ENCODE results near the gene PKD2L2.

Gene PKD2L2

DNA sequence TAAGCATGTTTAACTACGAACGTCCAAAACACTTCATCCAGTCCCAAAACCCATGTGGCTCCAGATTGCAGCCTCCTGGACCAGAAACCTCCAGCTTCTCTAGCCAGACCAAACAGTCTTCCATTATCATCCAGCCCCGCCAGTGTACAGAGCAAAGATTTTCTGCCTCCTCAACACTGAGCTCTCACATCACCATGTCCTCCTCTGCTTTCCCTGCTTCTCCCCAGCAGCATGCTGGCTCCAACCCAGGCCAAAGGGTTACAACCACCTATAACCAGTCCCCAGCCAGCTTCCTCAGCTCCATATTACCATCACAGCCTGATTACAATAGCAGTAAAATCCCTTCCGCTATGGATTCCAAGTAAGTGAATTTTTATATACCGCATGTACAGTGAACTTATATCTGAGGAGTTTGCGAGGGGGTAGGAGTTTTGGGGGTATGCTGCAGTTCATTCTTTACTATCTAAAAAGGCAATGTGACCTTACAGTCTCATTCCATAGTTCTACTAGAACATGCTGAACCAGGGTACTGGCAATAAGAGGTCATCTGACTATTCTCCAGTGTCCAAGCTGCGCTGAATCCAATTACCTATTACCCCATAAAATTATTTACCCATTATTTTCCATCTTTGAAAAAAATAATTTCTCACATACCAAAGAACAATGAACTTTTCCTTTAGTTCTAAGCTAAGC, 18.5 kb upstream of the PKD2L2 start:
- Histone ChIP-seq H3K4me2 (ENCODE audit: insufficient read depth, low read length) (no peak overlapping the region), H3K4me1 (ENCODE audit: insufficient read depth, low read length) (no peaks in the 10 kb centered on the region), H3K27ac (ENCODE audit: low read length) (no peak overlapping the region), H3K9me3 (ENCODE audit: insufficient read depth, low read length, severe bottlenecking) (no peaks in the 10 kb centered on the region), H3K27me3 (ENCODE audit: insufficient read depth, low read length, poor library complexity) (peaks cover 3% of the 10 kb centered on the region), H3K79me2 (ENCODE audit: insufficient read depth, low read length) (no peaks in the 10 kb centered on the region), H4K20me1 (ENCODE audit: insufficient read depth, low read length) (no peaks in the 10 kb centered on the region), H2AFZ (ENCODE audit: low read depth, low read length) (no peak overlapping the region), H3K36me3 (ENCODE audit: insufficient read depth, low read length) (no peaks in the 10 kb centered on the region), H3K9ac (ENCODE audit: low read depth, low read length) (no peak overlapping the region), H3K4me3 (ENCODE audit: low read depth in 1 of 2, low read length in 2 of 2) (no peak overlapping the region)
- ATAC-seq (ENCODE audit: insufficient read depth, low read depth) = no peak
- no peak for DNase-seq
- TF ChIP-seq, protein P1, sequence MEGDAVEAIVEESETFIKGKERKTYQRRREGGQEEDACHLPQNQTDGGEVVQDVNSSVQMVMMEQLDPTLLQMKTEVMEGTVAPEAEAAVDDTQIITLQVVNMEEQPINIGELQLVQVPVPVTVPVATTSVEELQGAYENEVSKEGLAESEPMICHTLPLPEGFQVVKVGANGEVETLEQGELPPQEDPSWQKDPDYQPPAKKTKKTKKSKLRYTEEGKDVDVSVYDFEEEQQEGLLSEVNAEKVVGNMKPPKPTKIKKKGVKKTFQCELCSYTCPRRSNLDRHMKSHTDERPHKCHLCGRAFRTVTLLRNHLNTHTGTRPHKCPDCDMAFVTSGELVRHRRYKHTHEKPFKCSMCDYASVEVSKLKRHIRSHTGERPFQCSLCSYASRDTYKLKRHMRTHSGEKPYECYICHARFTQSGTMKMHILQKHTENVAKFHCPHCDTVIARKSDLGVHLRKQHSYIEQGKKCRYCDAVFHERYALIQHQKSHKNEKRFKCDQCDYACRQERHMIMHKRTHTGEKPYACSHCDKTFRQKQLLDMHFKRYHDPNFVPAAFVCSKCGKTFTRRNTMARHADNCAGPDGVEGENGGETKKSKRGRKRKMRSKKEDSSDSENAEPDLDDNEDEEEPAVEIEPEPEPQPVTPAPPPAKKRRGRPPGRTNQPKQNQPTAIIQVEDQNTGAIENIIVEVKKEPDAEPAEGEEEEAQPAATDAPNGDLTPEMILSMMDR (IDR thresholded peaks at IDR 0.05; ENCODE audit: borderline replicate concordance, extremely low read depth, low read length, poor library complexity, severe bottlenecking) = no peak
- no peak for TF ChIP-seq EZH2 (IDR thresholded peaks at IDR 0.05; ENCODE audit: borderline replicate concordance, low read depth, low read length, severe bottlenecking)

DNA sequence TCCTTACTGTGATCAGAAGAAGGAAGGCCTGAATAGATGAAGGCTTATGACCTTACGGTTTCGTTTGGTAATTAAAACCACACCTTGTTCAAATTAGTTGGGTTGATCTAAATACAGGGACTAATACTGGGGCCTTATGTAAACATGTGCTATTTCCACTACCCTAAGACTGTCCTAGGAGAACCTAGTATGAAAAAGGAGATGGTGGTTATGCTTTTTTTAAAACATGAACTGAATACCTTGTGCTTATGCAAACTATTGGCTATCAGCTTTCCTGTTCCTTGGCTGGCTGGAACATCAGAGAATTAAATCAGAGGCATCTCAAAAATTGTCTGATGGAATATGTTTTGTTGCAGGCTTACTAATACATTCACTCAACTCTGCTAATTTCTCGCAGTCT, 17.7 kb upstream of the PKD2L2 start:
- Histone ChIP-seq H3K9me3 (ENCODE audit: insufficient read depth, low read length, severe bottlenecking) (no peaks in the 10 kb centered on the region), H3K79me2 (ENCODE audit: insufficient read depth, low read length) (no peaks in the 10 kb centered on the region), H3K36me3 (ENCODE audit: insufficient read depth, low read length) (no peaks in the 10 kb centered on the region), H2AFZ (ENCODE audit: low read depth, low read length) (no peak overlapping the region), H3K4me2 (ENCODE audit: insufficient read depth, low read length) (no peak overlapping the region), H3K9ac (ENCODE audit: low read depth, low read length) (no peak overlapping the region), H3K27me3 (ENCODE audit: insufficient read depth, low read length, poor library complexity) (peaks cover 3% of the 10 kb centered on the region), H3K4me1 (ENCODE audit: insufficient read depth, low read length) (no peaks in the 10 kb centered on the region), H3K27ac (ENCODE audit: low read length) (no peak overlapping the region), H4K20me1 (ENCODE audit: insufficient read depth, low read length) (no peaks in the 10 kb centered on the region), H3K4me3 (ENCODE audit: low read depth in 1 of 2, low read length in 2 of 2) (no peak overlapping the region)
- TF ChIP-seq EZH2 (IDR thresholded peaks at IDR 0.05; ENCODE audit: borderline replicate concordance, low read depth, low read length, severe bottlenecking) = no peak
- TF ChIP-seq, protein P1 (IDR thresholded peaks at IDR 0.05; ENCODE audit: borderline replicate concordance, extremely low read depth, low read length, poor library complexity, severe bottlenecking) = no peak
- DNase-seq (no peak), ATAC-seq (ENCODE audit: insufficient read depth, low read depth) (no peak)

- Histone ChIP-seq H3K79me2 (ENCODE audit: insufficient read depth, low read length) (no peaks in the 10 kb centered on the region), H3K27ac (ENCODE audit: low read length) (no peak overlapping the region), H3K9ac (ENCODE audit: low read depth, low read length) (no peak overlapping the region), H3K27me3 (ENCODE audit: insufficient read depth, low read length, poor library complexity) (peaks cover 3% of the 10 kb centered on the region), H2AFZ (ENCODE audit: low read depth, low read length) (no peak overlapping the region), H3K4me3 (ENCODE audit: low read depth in 1 of 2, low read length in 2 of 2) (no peak overlapping the region), H4K20me1 (ENCODE audit: insufficient read depth, low read length) (no peaks in the 10 kb centered on the region), H3K4me2 (ENCODE audit: insufficient read depth, low read length) (no peak overlapping the region), H3K9me3 (ENCODE audit: insufficient read depth, low read length, severe bottlenecking) (no peaks in the 10 kb centered on the region), H3K4me1 (ENCODE audit: insufficient read depth, low read length) (no peaks in the 10 kb centered on the region), H3K36me3 (ENCODE audit: insufficient read depth, low read length) (no peaks in the 10 kb centered on the region)
- TF ChIP-seq, protein P1 (IDR thresholded peaks at IDR 0.05; ENCODE audit: borderline replicate concordance, extremely low read depth, low read length, poor library complexity, severe bottlenecking) = no peak
- DNase-seq (no peak), ATAC-seq (ENCODE audit: insufficient read depth, low read depth) (no peak)
Measured at GRCh38 chr5:137872466-137872865, 16.8 kb upstream of the PKD2L2 start.
